ENCODE results near the gene TFAP2C.

DNA sequence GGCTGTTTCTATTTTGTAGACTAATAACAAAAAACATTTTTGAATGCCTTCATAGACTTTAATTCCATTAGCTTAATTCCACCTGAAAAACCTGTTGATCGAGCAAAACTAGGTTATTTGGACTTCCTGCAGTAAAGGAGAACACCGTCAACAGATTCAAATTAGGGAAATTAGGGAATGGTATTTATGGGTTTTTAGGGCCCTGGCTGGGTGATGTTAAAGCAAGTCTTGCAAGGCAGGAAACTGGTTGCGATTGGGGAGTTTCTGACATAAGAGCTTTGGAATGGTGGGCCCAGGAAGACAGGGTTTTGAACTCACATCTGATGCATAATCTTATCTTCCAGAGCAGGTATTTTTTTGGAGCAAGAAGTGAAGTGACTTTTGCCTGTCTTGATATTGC, 40.1 kb upstream of the TFAP2C start:
- no peak for TF ChIP-seq TAF1 (IDR thresholded peaks at IDR 0.05; ENCODE audit: borderline replicate concordance, insufficient read depth, low read length)
- TF ChIP-seq POLR2AphosphoS5 (IDR thresholded peaks at IDR 0.05; ENCODE audit: low read depth, low read length) = no peak
- TF ChIP-seq FOXP2 (optimal IDR thresholded peaks at IDR 0.05; ENCODE audit: borderline replicate concordance, extremely low read depth, extremely low read length, insufficient read depth) = no peak

Measured in PFSK-1 (cell line).